K562 treated with DMSO at 1 percent for 4 hours (cell line): ENCODE measurements around the gene ACAD9. TPM values are rescaled to one million over a fixed set of nuclear protein-coding genes. Genes with fewer than 3 reads are reported as not detected.

ENCODE experiments used
- total RNA-seq: library from RNA; unstranded; fragments of 300-600 nt; gene quantifications from 2 replicates; pipeline ENCODE4 v1.2.3, GENCODE V29; 2022; ENCODE audit not compliant: insufficient read depth

Gene ACAD9
- total RNA-seq = 13.5 and 15.9 TPM in 2 replicates

GRCh38 chr3:128879125-128879969 is at the start of gene ACAD9:
TSS of gene ACAD9 (plus strand) at chr3:128879620. CDS start at chr3:128879692, 72 bp downstream.

Other genes with a start within 250 kb of the ACAD9 start
- gene RPN1, start 228.8 kb upstream of the ACAD9 start, total RNA-seq = 177 and 185 TPM in 2 replicates
- gene RAB7A, start 153.4 kb upstream of the ACAD9 start, total RNA-seq = 126 and 143 TPM in 2 replicates
- not detected in 2 replicates for gene CFAP92, start 114.5 kb downstream of the ACAD9 start, total RNA-seq
- gene EFCC1, start 121.7 kb downstream of the ACAD9 start, total RNA-seq = not detected in 2 replicates
- gene GP9, start 181.2 kb downstream of the ACAD9 start, total RNA-seq = not detected in 2 replicates
- 12.8 and 13.4 TPM in 2 replicates for gene RAB43, start 242.2 kb downstream of the ACAD9 start, total RNA-seq